H1 (cell line): ENCODE data around the gene TANC1.

Source experiments
- ATF3 ChIP-seq: IDR thresholded peaks from 2 replicates; pipeline ENCODE4 v1.6.1; 2011; ENCODE audit warnings: low read depth, mild to moderate bottlenecking, low read length; ENCODE audit not compliant: insufficient read depth
- CHD2 ChIP-seq: IDR thresholded peaks from 2 replicates; pipeline ENCODE4 v1.6.1; 2012; ENCODE audit warnings: low read length, improper control_type of control experiment
- CTBP2 ChIP-seq: IDR thresholded peaks from 2 replicates; pipeline ENCODE4 v1.7.0; 2011; ENCODE audit warnings: borderline replicate concordance, mild to moderate bottlenecking, moderate library complexity, mixed read lengths, low read length; ENCODE audit not compliant: insufficient read depth, insufficient read length
- CTCF ChIP-seq, 3 experiments: IDR thresholded peaks; 1 replicate in 2 of 3; 2 replicates in 1 of 3; pipeline versions ENCODE4 v1.5.1 to v1.6.1; 2011; ENCODE audit warnings: low read length in 3 of 3, mild to moderate bottlenecking in 3 of 3, inconsistent platforms in 2 of 3, low read depth in 1 of 3, moderate library complexity in 1 of 3; ENCODE audit not compliant: insufficient read depth in 1 of 3; ENCODE audit errors: control extremely low read depth in 1 of 3
- EZH2 ChIP-seq: fragments of 200-600 bp; sonication (generic); IDR thresholded peaks from 2 replicates; pipeline ENCODE4 v1.7.1; 2012; ENCODE audit warnings: low read depth, mild to moderate bottlenecking, moderate library complexity, low read length, inconsistent platforms; ENCODE audit not compliant: severe bottlenecking
- POLR2A ChIP-seq, 2 experiments: IDR thresholded peaks; 1 replicate in 1 of 2; 2 replicates in 1 of 2; pipeline ENCODE4 v1.6.1; 2011; ENCODE audit warnings: low read depth in 2 of 2, low read length in 2 of 2, mild to moderate bottlenecking in 2 of 2; ENCODE audit errors: control extremely low read depth in 1 of 2
- SIN3A ChIP-seq, 2 experiments: IDR thresholded peaks in 1 of 2; conservative IDR thresholded peaks in 1 of 2; 2 replicates each; pipeline ENCODE4 v1.6.1; 2011 to 2012; ENCODE audit warnings: low read length in 2 of 2, improper control_type of control experiment in 1 of 2, low read depth in 1 of 2, mild to moderate bottlenecking in 1 of 2

- no peak for TF ChIP-seq SIN3A (conservative IDR thresholded peaks at IDR 0.05 in 1 of 2, IDR thresholded peaks at IDR 0.05 in 1 of 2; ENCODE audit: low read depth in 1 of 2, low read length in 2 of 2)
- TF ChIP-seq EZH2: no peak
- no peak for TF ChIP-seq CTCF (IDR thresholded peaks at IDR 0.05; ENCODE audit: control extremely low read depth in 1 of 3, insufficient read depth in 1 of 3, low read depth in 1 of 3, low read length in 3 of 3)
- no peak for TF ChIP-seq POLR2A (IDR thresholded peaks at IDR 0.05; ENCODE audit: control extremely low read depth in 1 of 2, low read depth in 2 of 2, low read length in 2 of 2)
- no peak for TF ChIP-seq CTBP2
- no peak for TF ChIP-seq CHD2
- no peak for TF ChIP-seq ATF3
Measured at GRCh38 chr2:159044804-159045286, 76.4 kb downstream of the TANC1 start.
